ENCODE measurements around the gene PLEKHF1. TPM values are rescaled to one million over a fixed set of nuclear protein-coding genes. Genes with fewer than 3 reads are reported as not detected.
A peak's percentile ranks its signal among the peaks of the same experiment; 100 is the strongest.

Gene PLEKHF1
- total RNA-seq, 1 experiment from 2014 or later = 5.5 TPM

GRCh38 chr19:29662604-29663404 is 2.5 kb upstream of the PLEKHF1 start:
- no peak for ATAC-seq
- DNase-seq (ENCODE audit: low read depth, low spot score) = no peak
- intact Hi-C loops (cut with micrococcal nuclease) = no loop called here
- Histone ChIP-seq H3K9me2 (ENCODE audit: insufficient read depth) (no peaks in the 10 kb centered on the region), H3K4me1 (ENCODE audit: control insufficient read depth in 1 of 2, insufficient read depth in 2 of 2, low read length in 2 of 2) (peaks cover 29 to 43% of the 10 kb centered on the region in 2 experiments), H3K36me3 (ENCODE audit: control insufficient read depth in 1 of 2, insufficient read depth in 2 of 2, low read length in 2 of 2) (no peaks in the 10 kb centered on the region), H3K27ac (ENCODE audit: low read depth, low read length) (peak overlapping the region; percentile 24; the same call in 1 of the 2 replicates), H3K27me3 (ENCODE audit: insufficient read depth, low read length) (no peaks in the 10 kb centered on the region), H2AFZ (ENCODE audit: low read depth, low read length, poor library complexity, severe bottlenecking) (no peak overlapping the region), H3K9me3 (ENCODE audit: control insufficient read depth in 1 of 2, insufficient read depth in 1 of 2, low read depth in 1 of 2, low read length in 2 of 2) (no peaks in the 10 kb centered on the region), H3K4me2 (ENCODE audit: low read length) (peak overlapping the region; percentile 53), H4K20me1 (ENCODE audit: insufficient read depth) (no peaks in the 10 kb centered on the region), H3K9ac (ENCODE audit: low read length) (peak overlapping the region; percentile 32), H3K79me2 (ENCODE audit: insufficient read depth, low read length) (no peaks in the 10 kb centered on the region), H3K4me3 (replicated peaks in 1 of 2; ENCODE audit: low read depth in 1 of 2, low read length in 2 of 2) (no peak overlapping the region)
- ChIA-PET CTCF (interaction anchor here (1.1 to 1.3 kb wide), 2 partner anchors 9 to 52 kb away, joined by 3 to 5 read pairs; no protein-coding TSS in a partner anchor), POLR2A (no interaction called here), RAD21 (ENCODE audit: low non-redundant PET in 1 of 2, low total read pairs in 2 of 2, uncharacterized antibody in 2 of 2, unreplicated experiment in 2 of 2) (interaction anchor here in 1 of 2 experiments (1.8 kb wide), 1 partner anchor 57 kb away, joined by 4 read pairs; the partner anchor contains the start of gene POP4)
- BruUV-seq (replicated peaks) = no TSS peak
- TF ChIP-seq CBX3 (IDR thresholded peaks at IDR 0.05; ENCODE audit: low read depth) (no peak), SP1 (IDR thresholded peaks at IDR 0.05; ENCODE audit: low read depth) (peak; percentile 57), JUND (IDR thresholded peaks at IDR 0.05) (peak; percentile 77), MAX (IDR thresholded peaks at IDR 0.05) (peak; percentile 37; the same call in 1 of the 2 replicates), SIN3A (IDR thresholded peaks at IDR 0.05; ENCODE audit: low read depth) (no peak), POLR2AphosphoS5 (IDR thresholded peaks at IDR 0.05; ENCODE audit: low read depth, low read length) (peak; percentile 31; the same call in 1 of the 2 replicates), SRF (IDR thresholded peaks at IDR 0.05; ENCODE audit: low read depth) (no peak), FOSL1 (IDR thresholded peaks at IDR 0.05; ENCODE audit: low read depth) (peak; percentile 83), ELF1 (IDR thresholded peaks at IDR 0.05; ENCODE audit: borderline replicate concordance, low read depth) (no peak), RAD21 (IDR thresholded peaks at IDR 0.05; ENCODE audit: low read depth) (no peak), REST (IDR thresholded peaks at IDR 0.05; ENCODE audit: low read depth) (no peak)
